Measurements from ENCODE around the gene ALKBH7. TPM values are rescaled to one million over a fixed set of nuclear protein-coding genes. Genes with fewer than 3 reads are reported as not detected.

The ALKBH7 gene
- total and polyA plus RNA-seq, 2 of the 13 experiments (the other 11 are each of a cell fraction or from before 2014, with no cell fraction given) = 29.6 to 45.9 TPM

- peak; percentile 63; the same call in 1 of the 2 replicates for TF ChIP-seq MAX (IDR thresholded peaks at IDR 0.05)
- no peak for TF ChIP-seq HNRNPUL1 (IDR thresholded peaks at IDR 0.05; ENCODE audit: low read depth, low read length)
- TF ChIP-seq GATAD1 (CRISPR knock-in tag; IDR thresholded peaks at IDR 0.05) = no peak
- no peak for TF ChIP-seq ZKSCAN8 (CRISPR knock-in tag; IDR thresholded peaks at IDR 0.05; ENCODE audit: borderline replicate concordance)
- 0 out of 2 replicates have a peak, but pooled peaks have one; percentile 5 for TF ChIP-seq AKAP8 (CRISPR knock-in tag; IDR thresholded peaks at IDR 0.05)
- no peak for TF ChIP-seq PBX3 (CRISPR knock-in tag; IDR thresholded peaks at IDR 0.05; ENCODE audit: borderline replicate concordance)
- TF ChIP-seq ZNF761 (CRISPR knock-in tag; conservative IDR thresholded peaks at IDR 0.05) = 0 out of 2 replicates have a peak, but pooled peaks have one; percentile 15
- TF ChIP-seq CC2D1A (CRISPR knock-in tag; IDR thresholded peaks at IDR 0.05) = no peak
- TF ChIP-seq POGK (CRISPR knock-in tag; conservative IDR thresholded peaks at IDR 0.05) = 0 out of 2 replicates have a peak, but pooled peaks have one; percentile 7
- no peak for TF ChIP-seq IRF2 (CRISPR knock-in tag; IDR thresholded peaks at IDR 0.05)
- peak; percentile 2; the same call in 1 of the 2 replicates for TF ChIP-seq CENPT (CRISPR knock-in tag; IDR thresholded peaks at IDR 0.05; ENCODE audit: low read depth)
- 0 out of 2 replicates have a peak, but pooled peaks have one; percentile 34 for TF ChIP-seq ZNF30 (CRISPR knock-in tag; IDR thresholded peaks at IDR 0.05)
- 0 out of 2 replicates have a peak, but pooled peaks have one; percentile 1 for TF ChIP-seq ZNF567 (CRISPR knock-in tag; IDR thresholded peaks at IDR 0.05; ENCODE audit: borderline replicate concordance)
Observed at GRCh38 chr19:6373096-6373812, 660 bp downstream of the ALKBH7 start (continued).
